HCT116 (cell line): ENCODE measurements around the gene SIPA1L3. TPM values are rescaled to one million over a fixed set of nuclear protein-coding genes. Genes with fewer than 3 reads are reported as not detected.

ENCODE experiments used
- ATAC-seq: fragments of 200-7000 bp; cut with Tn5 transposase; 2 replicates; pipeline ENCODE4 v1.9.1; 2020; ENCODE audit warnings: mild to moderate bottlenecking, moderate library complexity
- BruUV-seq: library from RNA; stranded (reverse); fragments of 400-500 nt; replicated peaks from 2 replicates; lab custom pipeline; 2021; lab: Mats Ljungman, UMichigan
- CTCF ChIA-PET: fragments of 300-600 bp; sonication (Branson Sonifier 250); formaldehyde crosslinking; loops from one replicate; lab custom pipeline; 2021; ENCODE audit warnings: antibody characterized with exemption; lab: Charles Lee
- POLR2A ChIA-PET: fragments of 300-600, 350-600 bp; sonication (Branson Sonifier 250); formaldehyde crosslinking; loops from one replicate; lab custom pipeline; 2021; ENCODE audit warnings: antibody characterized with exemption; lab: Charles Lee
- RAD21 ChIA-PET, 2 experiments: fragments of 300-600 bp; sonication (Branson Sonifier 250); formaldehyde crosslinking; loops; one replicate each; lab custom pipeline; 2023; ENCODE audit warnings: low total read pairs in 2 of 2; ENCODE audit not compliant: uncharacterized antibody in 2 of 2, unreplicated experiment in 2 of 2, low non-redundant PET in 1 of 2; lab: Charles Lee
- DNase-seq: peaks from one replicate; pipeline ENCODE4 v3.0.0-alpha.2; 2010; ENCODE audit warnings: low read depth, low spot score
- H2AFZ ChIP-seq: fragments of 200-600 bp; shearing (Covaris generic), sonication (generic); 2 replicates; pipeline ENCODE4 v1.6.1; 2017; ENCODE audit warnings: low read depth, mixed run types, mixed read lengths, antibody characterized with exemption, low read length; ENCODE audit not compliant: poor library complexity, severe bottlenecking
- H3K27ac ChIP-seq: 2 replicates; pipeline ENCODE4 v1.5.1; 2012; ENCODE audit warnings: low read depth, low read length
- H3K27me3 ChIP-seq: fragments of 200-600 bp; sonication (generic); 2 replicates; pipeline ENCODE4 v1.6.1; 2016; ENCODE audit warnings: mixed run types, low read length, mixed read lengths; ENCODE audit not compliant: insufficient read depth
- H3K36me3 ChIP-seq, 2 experiments: fragments of 200-500 bp in 1 of 2; fragments of 200-600 bp in 1 of 2; sonication (Bioruptor generic) in 1 of 2; sonication (generic) in 1 of 2; 2 replicates each; pipeline versions ENCODE4 v1.5.1 to v1.6.1; 2014 to 2016; ENCODE audit warnings: low read length in 2 of 2, inconsistent platforms in 1 of 2, mixed read lengths in 1 of 2, mixed run types in 1 of 2; ENCODE audit not compliant: insufficient read depth in 2 of 2, control insufficient read depth in 1 of 2
- H3K4me1 ChIP-seq, 2 experiments: fragments of 200-600 bp in 1 of 2; sonication (generic) in 1 of 2; 2 replicates each; pipeline versions ENCODE4 v1.5.1 to v1.6.1; 2012 to 2017; ENCODE audit warnings: low read length in 2 of 2, inconsistent platforms in 1 of 2, mild to moderate bottlenecking in 1 of 2, mixed read lengths in 1 of 2, mixed run types in 1 of 2, moderate library complexity in 1 of 2; ENCODE audit not compliant: insufficient read depth in 2 of 2, control insufficient read depth in 1 of 2
- H3K4me2 ChIP-seq: fragments of 200-600 bp; sonication (generic); 2 replicates; pipeline ENCODE4 v1.6.1; 2017; ENCODE audit warnings: mixed run types, low read length, mixed read lengths
- H3K4me3 ChIP-seq, 2 experiments: fragments of 200-600 bp in 1 of 2; sonication (generic) in 1 of 2; replicated peaks in 1 of 2; 2 replicates each; pipeline ENCODE4 v1.5.1; 2011 to 2016; ENCODE audit warnings: low read length in 2 of 2, control low read depth in 1 of 2, low read depth in 1 of 2, mild to moderate bottlenecking in 1 of 2, mixed read lengths in 1 of 2, mixed run types in 1 of 2
- H3K79me2 ChIP-seq: fragments of 200-600 bp; sonication (generic); 2 replicates; pipeline ENCODE4 v1.6.1; 2017; ENCODE audit warnings: mild to moderate bottlenecking, mixed run types, low read length, moderate library complexity, mixed read lengths; ENCODE audit not compliant: insufficient read depth
- H3K9ac ChIP-seq: fragments of 200-600 bp; sonication (generic); 2 replicates; pipeline ENCODE4 v1.6.1; 2016; ENCODE audit warnings: low read length, mixed read lengths
- H3K9me2 ChIP-seq: fragments of 200-600 bp; sonication (generic), shearing (Covaris generic); 2 replicates; pipeline ENCODE4 v1.6.1; 2017; ENCODE audit warnings: mixed run types, mild to moderate bottlenecking, moderate library complexity; ENCODE audit not compliant: insufficient read depth
- H3K9me3 ChIP-seq, 2 experiments: fragments of 200-500 bp in 1 of 2; fragments of 200-600 bp in 1 of 2; sonication (Bioruptor generic) in 1 of 2; sonication (generic) in 1 of 2; 2 replicates each; pipeline ENCODE4 v1.6.1; 2014 to 2017; ENCODE audit warnings: low read length in 2 of 2, mixed read lengths in 2 of 2, inconsistent platforms in 1 of 2, low read depth in 1 of 2, mild to moderate bottlenecking in 1 of 2, mixed run types in 1 of 2, moderate library complexity in 1 of 2; ENCODE audit not compliant: control insufficient read depth in 1 of 2, insufficient read depth in 1 of 2
- H4K20me1 ChIP-seq: fragments of 200-600 bp; sonication (generic), shearing (Covaris generic); 2 replicates; pipeline ENCODE4 v1.6.1; 2017; ENCODE audit warnings: mixed run types, mild to moderate bottlenecking, moderate library complexity; ENCODE audit not compliant: insufficient read depth
- CEBPB ChIP-seq: IDR thresholded peaks from 2 replicates; pipeline ENCODE4 v1.6.1; 2012; ENCODE audit warnings: low read depth
- EGR1 ChIP-seq: IDR thresholded peaks from 2 replicates; pipeline ENCODE4 v1.6.1; 2012; ENCODE audit warnings: low read depth
- EZH2 ChIP-seq: fragments of 200-600 bp; sonication (generic); IDR thresholded peaks from 2 replicates; pipeline ENCODE4 v1.6.1; 2017; ENCODE audit warnings: antibody characterized with exemption, mixed run types
- EZH2phosphoT487 ChIP-seq: fragments of 200-600 bp; IDR thresholded peaks from 2 replicates; pipeline ENCODE4 v1.6.1; 2018; ENCODE audit warnings: antibody characterized with exemption, borderline replicate concordance
- SIN3A ChIP-seq: IDR thresholded peaks from 2 replicates; pipeline ENCODE4 v1.6.1; 2012; ENCODE audit warnings: low read depth
- TCF7L2 ChIP-seq: IDR thresholded peaks from 2 replicates; pipeline ENCODE4 v1.7.0; 2011; ENCODE audit warnings: borderline replicate concordance, inconsistent platforms; ENCODE audit not compliant: insufficient read depth, insufficient read length; ENCODE audit errors: extremely low read depth
- ZFX ChIP-seq: fragments of 450-650 bp; IDR thresholded peaks from 2 replicates; pipeline ENCODE4 v1.6.1; 2017
- intact Hi-C: fragments of 100-400 bp; cut with micrococcal nuclease; formaldehyde crosslinking; loops from 2 replicates; pipeline ENCODE4 v1.10.0; 2022
- total RNA-seq: library from RNA; stranded (reverse); gene quantifications from one replicate; pipeline ENCODE4 v1.2.1, GENCODE V29; 2021; ENCODE audit not compliant: unreplicated experiment
- TF ChIP-seq, protein P1 (sequence below): IDR thresholded peaks from 2 replicates; pipeline ENCODE4 v1.6.1; 2012; ENCODE audit warnings: low read depth
- TF ChIP-seq, protein P2 (sequence below): IDR thresholded peaks from 2 replicates; pipeline ENCODE4 v1.6.1; 2012
- TF ChIP-seq, protein P3 (sequence below): IDR thresholded peaks from 2 replicates; pipeline ENCODE4 v1.6.1; 2011; ENCODE audit warnings: mild to moderate bottlenecking, low read length, moderate library complexity; ENCODE audit not compliant: insufficient replicate concordance; ENCODE audit errors: extremely low read depth

SIPA1L3 gene
- total RNA-seq, 1 experiment from 2014 or later, result 41.8 TPM

DNA sequence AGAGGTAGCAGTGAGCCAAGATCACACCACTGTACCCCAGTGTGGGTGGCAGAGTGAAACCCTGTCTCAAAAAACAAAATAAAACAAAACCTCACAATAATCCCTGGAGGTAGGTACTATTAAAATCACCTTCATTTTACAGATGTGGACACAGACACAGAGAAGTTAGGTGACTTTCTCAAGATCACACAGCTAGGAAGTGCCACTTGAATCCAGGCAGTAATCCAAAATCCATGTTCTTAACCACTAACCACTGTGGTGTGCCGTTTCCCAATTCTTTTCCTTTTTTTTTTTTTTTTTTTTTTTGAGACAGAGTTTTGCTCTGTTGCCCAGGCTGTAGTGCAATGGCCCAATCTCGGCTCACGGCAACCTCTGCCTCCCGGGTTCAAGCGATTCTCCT lies 340.1 kb downstream of the SIPA1L3 start:
- Histone ChIP-seq H4K20me1 (no peaks in the 10 kb centered on the region), H3K79me2 (no peaks in the 10 kb centered on the region), H3K27ac (no peak overlapping the region), H3K36me3 (no peaks in the 10 kb centered on the region), H3K4me2 (no peak overlapping the region), H3K9ac (no peak overlapping the region), H3K9me3 (no peaks in the 10 kb centered on the region), H3K4me3 (no peak overlapping the region), H3K9me2 (no peaks in the 10 kb centered on the region), H3K27me3 (no peaks in the 10 kb centered on the region), H3K4me1 (peaks cover 15 to 49% of the 10 kb centered on the region in 2 experiments), H2AFZ (no peak overlapping the region)
- intact Hi-C loops, result no loop called here
- POLR2A ChIA-PET, result no interaction called here
- CTCF ChIA-PET, result no interaction called here
- RAD21 ChIA-PET, result no interaction called here
- DNase-seq (no peak), ATAC-seq (no peak)
- TF ChIP-seq EGR1 (no peak), TCF7L2 (no peak), SIN3A (no peak), EZH2phosphoT487 (no peak), EZH2 (no peak), ZFX (no peak), CEBPB (no peak)
- TF ChIP-seq, protein P1, sequence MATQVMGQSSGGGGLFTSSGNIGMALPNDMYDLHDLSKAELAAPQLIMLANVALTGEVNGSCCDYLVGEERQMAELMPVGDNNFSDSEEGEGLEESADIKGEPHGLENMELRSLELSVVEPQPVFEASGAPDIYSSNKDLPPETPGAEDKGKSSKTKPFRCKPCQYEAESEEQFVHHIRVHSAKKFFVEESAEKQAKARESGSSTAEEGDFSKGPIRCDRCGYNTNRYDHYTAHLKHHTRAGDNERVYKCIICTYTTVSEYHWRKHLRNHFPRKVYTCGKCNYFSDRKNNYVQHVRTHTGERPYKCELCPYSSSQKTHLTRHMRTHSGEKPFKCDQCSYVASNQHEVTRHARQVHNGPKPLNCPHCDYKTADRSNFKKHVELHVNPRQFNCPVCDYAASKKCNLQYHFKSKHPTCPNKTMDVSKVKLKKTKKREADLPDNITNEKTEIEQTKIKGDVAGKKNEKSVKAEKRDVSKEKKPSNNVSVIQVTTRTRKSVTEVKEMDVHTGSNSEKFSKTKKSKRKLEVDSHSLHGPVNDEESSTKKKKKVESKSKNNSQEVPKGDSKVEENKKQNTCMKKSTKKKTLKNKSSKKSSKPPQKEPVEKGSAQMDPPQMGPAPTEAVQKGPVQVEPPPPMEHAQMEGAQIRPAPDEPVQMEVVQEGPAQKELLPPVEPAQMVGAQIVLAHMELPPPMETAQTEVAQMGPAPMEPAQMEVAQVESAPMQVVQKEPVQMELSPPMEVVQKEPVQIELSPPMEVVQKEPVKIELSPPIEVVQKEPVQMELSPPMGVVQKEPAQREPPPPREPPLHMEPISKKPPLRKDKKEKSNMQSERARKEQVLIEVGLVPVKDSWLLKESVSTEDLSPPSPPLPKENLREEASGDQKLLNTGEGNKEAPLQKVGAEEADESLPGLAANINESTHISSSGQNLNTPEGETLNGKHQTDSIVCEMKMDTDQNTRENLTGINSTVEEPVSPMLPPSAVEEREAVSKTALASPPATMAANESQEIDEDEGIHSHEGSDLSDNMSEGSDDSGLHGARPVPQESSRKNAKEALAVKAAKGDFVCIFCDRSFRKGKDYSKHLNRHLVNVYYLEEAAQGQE, result no peak
- TF ChIP-seq, protein P2, sequence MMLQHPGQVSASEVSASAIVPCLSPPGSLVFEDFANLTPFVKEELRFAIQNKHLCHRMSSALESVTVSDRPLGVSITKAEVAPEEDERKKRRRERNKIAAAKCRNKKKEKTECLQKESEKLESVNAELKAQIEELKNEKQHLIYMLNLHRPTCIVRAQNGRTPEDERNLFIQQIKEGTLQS, result no peak
- TF ChIP-seq, protein P3, sequence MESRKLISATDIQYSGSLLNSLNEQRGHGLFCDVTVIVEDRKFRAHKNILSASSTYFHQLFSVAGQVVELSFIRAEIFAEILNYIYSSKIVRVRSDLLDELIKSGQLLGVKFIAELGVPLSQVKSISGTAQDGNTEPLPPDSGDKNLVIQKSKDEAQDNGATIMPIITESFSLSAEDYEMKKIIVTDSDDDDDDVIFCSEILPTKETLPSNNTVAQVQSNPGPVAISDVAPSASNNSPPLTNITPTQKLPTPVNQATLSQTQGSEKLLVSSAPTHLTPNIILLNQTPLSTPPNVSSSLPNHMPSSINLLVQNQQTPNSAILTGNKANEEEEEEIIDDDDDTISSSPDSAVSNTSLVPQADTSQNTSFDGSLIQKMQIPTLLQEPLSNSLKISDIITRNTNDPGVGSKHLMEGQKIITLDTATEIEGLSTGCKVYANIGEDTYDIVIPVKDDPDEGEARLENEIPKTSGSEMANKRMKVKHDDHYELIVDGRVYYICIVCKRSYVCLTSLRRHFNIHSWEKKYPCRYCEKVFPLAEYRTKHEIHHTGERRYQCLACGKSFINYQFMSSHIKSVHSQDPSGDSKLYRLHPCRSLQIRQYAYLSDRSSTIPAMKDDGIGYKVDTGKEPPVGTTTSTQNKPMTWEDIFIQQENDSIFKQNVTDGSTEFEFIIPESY, result no peak
- BruUV-seq, result no TSS peak
